GM10248 (cell line): ENCODE results near the gene PRIMA1.
"Not testable (repeated sequence)": the region's sequence is repeated elsewhere in the genome, so short reads cannot be mapped to it uniquely, and the experiment has no call there.

Experiments
- CTCF ChIA-PET: fragments of 300-600 bp; sonication (Branson Sonifier 250); formaldehyde crosslinking; extraction: SDS; loops from one replicate; lab custom pipeline; 2021; ENCODE audit warnings: antibody characterized with exemption; lab: Yijun Ruan, JAX
- POLR2A ChIA-PET: fragments of 350-650 bp; sonication (Branson Sonifier 250); formaldehyde crosslinking; extraction: SDS; loops from one replicate; lab custom pipeline; 2020; ENCODE audit warnings: antibody characterized with exemption; lab: Yijun Ruan, JAX
- DNase-seq: peaks from one replicate; pipeline ENCODE4 v3.0.0; 2012; ENCODE audit errors: extremely low spot score
- TF ChIP-seq, protein P1 (sequence below): IDR thresholded peaks from 2 replicates; pipeline ENCODE4 v1.5.1; 2012; ENCODE audit warnings: mild to moderate bottlenecking, low read depth; ENCODE audit errors: extremely low read depth, missing control alignments, control extremely low read depth

PRIMA1 gene

DNA sequence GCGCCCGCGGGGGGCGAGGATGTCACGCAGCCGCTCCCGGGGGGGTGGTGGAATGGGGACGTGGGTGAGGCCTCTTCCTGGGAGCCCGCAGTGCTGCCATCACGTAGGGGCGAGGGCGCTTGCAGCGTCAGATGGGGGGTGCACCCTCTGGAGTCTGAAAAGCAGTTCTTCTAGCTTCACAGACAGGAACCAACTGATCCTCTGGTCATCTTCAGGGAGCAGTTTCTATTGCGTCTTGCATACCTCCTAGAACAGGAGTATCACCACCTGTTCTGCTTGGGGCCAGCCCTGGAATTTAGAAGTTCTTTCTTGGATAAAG is 36.9 kb upstream of the PRIMA1 start:
- DNase-seq: no peak
- ChIA-PET CTCF (no interaction called here), POLR2A (no interaction called here)
- TF ChIP-seq, protein P1, sequence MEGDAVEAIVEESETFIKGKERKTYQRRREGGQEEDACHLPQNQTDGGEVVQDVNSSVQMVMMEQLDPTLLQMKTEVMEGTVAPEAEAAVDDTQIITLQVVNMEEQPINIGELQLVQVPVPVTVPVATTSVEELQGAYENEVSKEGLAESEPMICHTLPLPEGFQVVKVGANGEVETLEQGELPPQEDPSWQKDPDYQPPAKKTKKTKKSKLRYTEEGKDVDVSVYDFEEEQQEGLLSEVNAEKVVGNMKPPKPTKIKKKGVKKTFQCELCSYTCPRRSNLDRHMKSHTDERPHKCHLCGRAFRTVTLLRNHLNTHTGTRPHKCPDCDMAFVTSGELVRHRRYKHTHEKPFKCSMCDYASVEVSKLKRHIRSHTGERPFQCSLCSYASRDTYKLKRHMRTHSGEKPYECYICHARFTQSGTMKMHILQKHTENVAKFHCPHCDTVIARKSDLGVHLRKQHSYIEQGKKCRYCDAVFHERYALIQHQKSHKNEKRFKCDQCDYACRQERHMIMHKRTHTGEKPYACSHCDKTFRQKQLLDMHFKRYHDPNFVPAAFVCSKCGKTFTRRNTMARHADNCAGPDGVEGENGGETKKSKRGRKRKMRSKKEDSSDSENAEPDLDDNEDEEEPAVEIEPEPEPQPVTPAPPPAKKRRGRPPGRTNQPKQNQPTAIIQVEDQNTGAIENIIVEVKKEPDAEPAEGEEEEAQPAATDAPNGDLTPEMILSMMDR: no peak

DNA sequence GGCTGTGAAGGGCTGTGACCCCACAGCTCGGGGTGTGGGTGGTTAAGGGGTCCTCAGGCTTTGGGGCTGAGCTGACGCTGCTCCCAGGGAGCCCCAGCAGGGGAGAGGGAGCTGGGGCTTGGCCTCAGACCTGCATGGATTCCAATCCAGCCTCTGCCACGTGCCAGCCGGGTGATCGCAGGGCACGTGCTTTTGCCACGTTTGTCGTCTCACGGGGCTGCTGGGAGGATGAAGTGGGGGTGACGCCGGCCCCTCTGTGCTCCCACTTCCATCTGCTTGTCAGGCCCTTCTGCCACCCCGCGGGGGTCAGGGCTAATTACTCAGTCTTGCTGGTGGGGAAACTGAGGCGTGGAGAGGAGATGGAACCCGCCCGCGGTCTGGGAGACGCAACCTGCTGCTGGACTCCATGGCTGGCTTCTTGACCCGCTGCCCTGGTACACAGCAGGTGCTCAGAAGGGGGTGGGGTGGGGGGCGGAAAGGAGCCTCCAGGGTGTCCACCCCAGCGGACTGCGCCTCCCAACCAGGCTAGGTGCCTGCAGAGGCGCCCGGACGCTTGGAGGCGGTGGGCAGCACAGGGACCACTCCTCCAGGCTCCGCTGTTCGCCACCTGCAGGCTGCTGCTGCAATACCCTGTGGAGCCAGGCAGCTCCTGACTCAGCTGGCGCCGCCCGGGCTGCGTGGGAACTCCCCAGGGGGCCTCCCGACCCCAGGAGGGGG is 36.4 kb upstream of the PRIMA1 start:
- ChIA-PET POLR2A (no interaction called here), CTCF (no interaction called here)
- no peak for DNase-seq

DNA sequence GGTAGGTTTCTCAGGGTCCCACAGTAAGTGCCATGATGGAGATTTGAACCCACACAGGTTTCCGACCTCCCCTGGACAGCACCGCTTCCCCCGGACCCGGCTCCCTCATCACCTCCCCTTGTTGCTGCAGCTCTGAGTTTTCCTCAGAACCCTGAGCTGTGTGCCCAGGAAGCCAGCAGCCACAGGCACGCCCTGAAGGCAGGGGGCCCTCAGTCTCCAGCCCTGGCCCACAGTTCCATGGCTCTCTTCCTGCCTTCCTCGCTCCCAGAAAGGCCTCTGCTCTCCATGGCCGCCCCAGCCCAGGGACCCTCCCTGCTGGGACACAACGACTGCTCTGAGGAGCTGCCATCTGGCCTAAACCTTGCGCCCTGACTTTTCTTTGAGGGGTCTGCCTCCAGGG is 35.8 kb upstream of the PRIMA1 start:
- no peak for DNase-seq
- CTCF ChIA-PET: no interaction called here
- TF ChIP-seq, protein P1: no peak
- POLR2A ChIA-PET: no interaction called here

More for the DNA sequence above, 36.4 kb upstream of the PRIMA1 start:
- TF ChIP-seq, protein P1: no peak

DNA sequence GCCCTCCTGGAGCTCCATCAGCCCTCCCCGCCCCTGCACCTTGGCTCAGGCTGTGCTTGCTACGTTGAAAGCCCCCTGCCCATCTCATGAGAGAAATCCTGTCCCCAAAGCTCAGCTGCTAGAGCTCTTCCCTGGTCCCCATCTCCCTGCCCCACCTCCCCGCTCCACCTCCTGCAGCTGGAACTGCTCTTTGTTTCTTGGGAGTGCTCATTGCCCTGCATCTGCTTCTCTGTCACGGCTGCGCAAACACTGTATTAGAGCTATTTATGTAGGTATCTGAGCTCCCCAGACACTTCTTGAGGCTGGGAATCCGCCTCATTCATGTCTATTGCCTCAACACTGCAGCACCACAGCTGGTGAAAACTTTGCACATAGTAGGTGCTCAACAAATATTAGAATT is 32.8 kb upstream of the PRIMA1 start:
- ChIA-PET POLR2A (no interaction called here), CTCF (interaction anchor here (0.7 kb wide), 1 partner anchor 85 kb away, joined by 3 read pairs; no protein-coding TSS in a partner anchor)
- no peak for DNase-seq
- TF ChIP-seq, protein P1: no peak

DNA sequence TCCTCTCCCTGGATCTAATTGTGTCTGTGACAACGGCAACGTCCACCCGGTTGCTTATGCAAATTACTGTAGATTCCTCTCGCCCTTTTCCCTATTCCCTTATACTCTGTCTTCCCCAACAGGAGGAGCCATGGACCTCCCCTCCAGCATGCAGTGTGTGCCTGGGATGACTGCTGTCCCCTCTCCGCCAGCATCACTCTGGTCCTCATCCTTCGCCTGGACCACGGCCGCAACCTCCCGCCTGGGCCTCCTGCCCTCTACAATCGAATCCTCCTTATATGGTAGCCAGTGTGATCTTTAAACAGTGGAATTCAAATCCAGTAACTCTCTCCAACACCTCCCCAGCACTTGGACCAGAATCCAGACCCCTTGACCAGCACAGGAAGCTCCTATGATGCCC is 30.6 kb upstream of the PRIMA1 start:
- ChIA-PET POLR2A (no interaction called here), CTCF (interaction anchor here (1.4 kb wide), 1 partner anchor 11 kb away, joined by 3 read pairs; no protein-coding TSS in a partner anchor)

DNA sequence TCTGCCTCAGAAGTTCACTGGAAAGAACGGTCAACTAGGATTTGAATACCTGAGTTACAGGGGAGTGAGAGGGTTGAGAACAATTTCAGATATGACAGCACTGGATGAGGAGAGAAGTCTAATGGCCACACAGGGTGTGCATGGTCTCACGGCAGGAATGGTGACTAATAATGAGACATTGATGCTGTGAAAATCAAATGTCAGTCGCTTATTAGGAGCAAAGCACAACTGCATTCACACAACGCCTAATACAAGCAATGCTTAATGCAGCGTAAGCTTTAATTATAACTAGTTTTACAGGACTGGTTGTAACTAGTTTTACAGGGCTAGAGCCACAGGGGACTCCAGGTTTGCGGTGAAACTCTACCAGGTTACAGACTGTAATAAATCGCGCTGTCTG is 23.4 kb upstream of the PRIMA1 start:
- ChIA-PET CTCF (interaction anchor here (0.9 to 1.9 kb wide), 2 partner anchors 8 to 9 kb away, joined by 3 to 6 read pairs; no protein-coding TSS in a partner anchor), POLR2A (no interaction called here)
- TF ChIP-seq, protein P1: no peak
- DNase-seq: no peak

More for the DNA sequence above, 30.6 kb upstream of the PRIMA1 start:
- TF ChIP-seq, protein P1: no peak
- DNase-seq: no peak

DNA sequence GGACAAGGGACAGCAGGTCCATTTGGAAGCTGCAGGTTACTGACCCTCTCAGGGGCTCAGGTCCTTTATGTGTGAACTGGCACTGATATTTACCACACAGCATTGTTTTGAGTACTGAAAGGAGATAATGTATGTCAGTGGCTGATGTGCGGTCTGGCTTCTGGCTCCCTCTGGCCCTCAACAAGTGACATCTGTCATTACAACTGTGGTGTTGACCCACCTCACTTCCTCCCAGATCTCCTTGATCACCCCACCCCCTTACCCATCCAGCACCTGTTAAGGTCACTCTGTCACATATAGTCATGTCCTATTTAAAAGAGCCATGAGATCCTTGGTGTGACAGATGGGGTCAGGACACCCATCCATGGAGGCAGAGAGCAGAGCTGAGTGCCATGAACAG is 22.7 kb upstream of the PRIMA1 start:
- POLR2A ChIA-PET: no interaction called here
- TF ChIP-seq, protein P1: no peak
- CTCF ChIA-PET: interaction anchor here (1.9 kb wide), 1 partner anchor 9 kb away, joined by 6 read pairs; no protein-coding TSS in a partner anchor
- DNase-seq: no peak

DNA sequence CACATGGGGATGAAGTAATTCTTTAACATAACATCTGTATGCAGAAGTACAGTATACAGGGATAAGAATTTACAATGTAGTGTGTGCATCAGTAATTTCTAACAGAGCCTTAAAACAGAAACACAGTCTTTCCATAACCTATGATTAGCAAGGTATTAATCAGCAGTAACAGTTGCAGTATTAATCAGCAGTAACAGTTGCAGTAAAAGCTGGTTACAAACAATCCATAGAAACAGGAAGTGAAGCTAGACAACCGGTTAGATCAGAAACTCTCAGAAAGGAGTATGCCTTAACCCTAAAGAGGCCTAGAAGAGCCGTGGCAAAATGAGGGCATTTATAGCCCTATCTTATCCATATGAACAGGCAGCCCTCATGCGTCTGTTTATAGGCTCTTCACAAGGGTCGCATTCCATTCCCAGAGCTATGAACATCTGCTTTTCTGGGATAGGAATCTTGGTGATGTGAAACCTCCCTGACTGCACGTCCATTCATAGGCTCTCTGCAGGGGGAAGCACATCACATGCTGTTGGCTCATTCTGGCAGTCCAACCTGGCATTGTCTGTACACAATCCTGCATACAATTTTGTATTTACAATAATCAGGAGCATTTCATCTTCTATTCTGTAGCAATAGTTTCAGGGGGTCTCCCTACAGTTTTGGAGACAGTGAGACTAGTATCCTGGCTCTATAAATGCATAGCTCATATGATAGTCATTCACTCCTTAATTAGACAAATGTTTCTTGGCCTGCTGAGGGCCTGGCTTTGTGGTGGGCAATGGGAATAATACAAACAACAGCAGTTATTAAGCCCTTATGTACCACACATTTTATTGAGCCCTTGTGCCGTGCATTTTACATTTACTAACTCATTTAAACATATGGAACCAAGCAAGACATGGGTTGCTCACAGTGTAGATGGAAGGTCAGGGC is 21.5 kb upstream of the PRIMA1 start:
- POLR2A ChIA-PET, DNase-seq: not testable (repeated sequence)
- CTCF ChIA-PET: interaction anchor here (0.7 to 1.9 kb wide), 2 partner anchors 10 to 17 kb away, joined by 3 to 6 read pairs; no protein-coding TSS in a partner anchor
